ENCODE results near the gene EIPR1.
"Not testable (repeated sequence)": the region's sequence is repeated elsewhere in the genome, so short reads cannot be mapped to it uniquely, and the experiment has no call there.

The EIPR1 gene

GRCh38 chr2:3200420-3200939 lies 177.1 kb downstream of the EIPR1 start:
- DNase-seq (ENCODE audit: low read depth): peak; percentile 62
- H3K4me3 ChIP-seq (ENCODE audit: low read length): no peak overlapping the region
- no peak for TF ChIP-seq CTCF (conservative IDR thresholded peaks at IDR 0.05; ENCODE audit: low read length)

GRCh38 chr2:3199627-3200345 lies 177.8 kb downstream of the EIPR1 start:
- TF ChIP-seq CTCF (conservative IDR thresholded peaks at IDR 0.05; ENCODE audit: low read length): no peak
- no peak overlapping the region for H3K4me3 ChIP-seq (ENCODE audit: low read length)
- DNase-seq (ENCODE audit: low read depth): no peak

- not testable (repeated sequence) for DNase-seq (ENCODE audit: low read depth); H3K4me3 ChIP-seq (ENCODE audit: low read length)
These were observed 178.9 kb downstream of the EIPR1 start for GRCh38 chr2:3198671-3199192.

- no peak overlapping the region for H3K4me3 ChIP-seq (ENCODE audit: low read length)
- no peak for TF ChIP-seq CTCF (conservative IDR thresholded peaks at IDR 0.05; ENCODE audit: low read length)
- no peak for DNase-seq (ENCODE audit: low read depth)
These were observed 179.5 kb downstream of the EIPR1 start for GRCh38 chr2:3198119-3198518.

GRCh38 chr2:3197308-3197707 lies 180.3 kb downstream of the EIPR1 start:
- H3K4me3 ChIP-seq (ENCODE audit: low read length): no peak overlapping the region
- no peak for TF ChIP-seq CTCF (conservative IDR thresholded peaks at IDR 0.05; ENCODE audit: low read length)
- no peak for DNase-seq (ENCODE audit: low read depth)

- no peak for DNase-seq (ENCODE audit: low read depth)
- TF ChIP-seq CTCF (conservative IDR thresholded peaks at IDR 0.05; ENCODE audit: low read length): no peak
These were observed 180.9 kb downstream of the EIPR1 start for GRCh38 chr2:3196716-3197115.

GRCh38 chr2:3195641-3196476 lies 181.8 kb downstream of the EIPR1 start:
- no peak for TF ChIP-seq CTCF (conservative IDR thresholded peaks at IDR 0.05; ENCODE audit: low read length)
- DNase-seq (ENCODE audit: low read depth): no peak
- no peak overlapping the region for H3K4me3 ChIP-seq (ENCODE audit: low read length)

More at GRCh38 chr2:3196716-3197115, 180.9 kb downstream of the EIPR1 start:
- no peak overlapping the region for H3K4me3 ChIP-seq (ENCODE audit: low read length)
